NT2/D1 (cell line): Measurements from ENCODE around the gene TAC4.

Experiments used
- SUZ12 ChIP-seq: IDR thresholded peaks from 2 replicates; pipeline ENCODE4 v1.6.1; 2011; ENCODE audit not compliant: insufficient read length, insufficient read depth; ENCODE audit errors: extremely low read depth
- YY1 ChIP-seq: IDR thresholded peaks from 2 replicates; pipeline ENCODE4 v1.6.1; 2011; ENCODE audit not compliant: insufficient read length, insufficient read depth
- ZNF274 ChIP-seq: IDR thresholded peaks from 2 replicates; pipeline ENCODE4 v1.6.1; 2011; ENCODE audit warnings: mild to moderate bottlenecking, low read depth, low read length

DNA sequence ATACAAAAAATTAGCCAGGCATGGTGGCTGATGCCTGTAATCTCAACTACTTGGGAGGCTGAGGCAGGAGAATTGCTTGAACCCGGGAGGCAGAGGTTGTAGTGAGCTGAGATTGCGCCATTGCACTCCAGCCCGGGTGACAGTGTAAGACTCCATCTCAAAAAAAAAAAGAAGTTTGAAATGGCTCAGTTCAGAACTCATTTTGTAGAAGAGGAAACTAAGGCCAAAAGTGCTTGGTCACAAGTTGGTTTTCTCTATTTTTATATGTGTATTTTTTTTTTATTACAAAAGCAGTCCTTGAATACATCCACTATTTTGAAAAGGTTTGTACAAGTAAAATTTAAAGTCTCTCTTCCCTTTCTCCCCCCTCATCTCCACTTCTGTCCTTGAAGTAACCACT lies 5.5 kb downstream of the TAC4 start:
- TF ChIP-seq YY1 (no peak), SUZ12 (no peak), ZNF274 (no peak)
